Measurements from ENCODE around the gene ALKBH5. TPM values are rescaled to one million over a fixed set of nuclear protein-coding genes. Genes with fewer than 3 reads are reported as not detected.

The ALKBH5 gene
- total RNA-seq, 1 experiment from 2014 or later: 97.8 TPM

DNA sequence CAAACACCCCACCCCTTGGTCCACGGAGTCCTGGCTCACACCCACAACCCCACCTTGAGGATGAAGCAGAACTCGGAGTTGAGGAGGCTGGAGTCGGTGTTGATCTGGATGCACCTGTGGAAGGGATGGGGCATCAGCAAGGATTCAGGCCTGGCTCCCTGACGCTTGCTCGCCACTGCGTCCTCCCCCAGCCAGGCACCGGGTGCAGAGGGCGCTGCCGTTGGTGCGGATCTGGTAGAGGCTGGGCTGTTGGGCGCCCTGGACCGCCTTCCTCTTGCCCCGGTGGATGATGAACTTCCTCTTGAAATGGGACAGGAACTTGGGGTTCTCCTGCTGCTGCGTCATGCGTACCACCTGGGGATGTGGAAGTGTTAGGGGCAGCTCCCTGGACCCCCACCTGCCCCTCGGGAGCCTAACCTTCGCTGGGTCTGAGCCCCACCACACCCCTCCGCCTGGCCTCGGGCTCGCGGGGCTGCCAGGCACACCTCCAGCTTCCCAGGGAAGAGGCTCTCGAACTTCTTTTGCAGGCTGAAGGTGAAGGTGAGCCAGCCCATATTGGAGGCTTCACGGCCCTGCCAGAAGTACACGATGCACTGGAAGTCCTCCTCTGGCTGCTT, 62.6 kb downstream of the ALKBH5 start:
- TF ChIP-seq ZFX (IDR thresholded peaks at IDR 0.05): no peak
- no peak for TF ChIP-seq SRF (IDR thresholded peaks at IDR 0.05; ENCODE audit: low read depth)
- TF ChIP-seq, protein P1, sequence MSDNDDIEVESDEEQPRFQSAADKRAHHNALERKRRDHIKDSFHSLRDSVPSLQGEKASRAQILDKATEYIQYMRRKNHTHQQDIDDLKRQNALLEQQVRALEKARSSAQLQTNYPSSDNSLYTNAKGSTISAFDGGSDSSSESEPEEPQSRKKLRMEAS (IDR thresholded peaks at IDR 0.05): no peak
- TF ChIP-seq, protein P2, sequence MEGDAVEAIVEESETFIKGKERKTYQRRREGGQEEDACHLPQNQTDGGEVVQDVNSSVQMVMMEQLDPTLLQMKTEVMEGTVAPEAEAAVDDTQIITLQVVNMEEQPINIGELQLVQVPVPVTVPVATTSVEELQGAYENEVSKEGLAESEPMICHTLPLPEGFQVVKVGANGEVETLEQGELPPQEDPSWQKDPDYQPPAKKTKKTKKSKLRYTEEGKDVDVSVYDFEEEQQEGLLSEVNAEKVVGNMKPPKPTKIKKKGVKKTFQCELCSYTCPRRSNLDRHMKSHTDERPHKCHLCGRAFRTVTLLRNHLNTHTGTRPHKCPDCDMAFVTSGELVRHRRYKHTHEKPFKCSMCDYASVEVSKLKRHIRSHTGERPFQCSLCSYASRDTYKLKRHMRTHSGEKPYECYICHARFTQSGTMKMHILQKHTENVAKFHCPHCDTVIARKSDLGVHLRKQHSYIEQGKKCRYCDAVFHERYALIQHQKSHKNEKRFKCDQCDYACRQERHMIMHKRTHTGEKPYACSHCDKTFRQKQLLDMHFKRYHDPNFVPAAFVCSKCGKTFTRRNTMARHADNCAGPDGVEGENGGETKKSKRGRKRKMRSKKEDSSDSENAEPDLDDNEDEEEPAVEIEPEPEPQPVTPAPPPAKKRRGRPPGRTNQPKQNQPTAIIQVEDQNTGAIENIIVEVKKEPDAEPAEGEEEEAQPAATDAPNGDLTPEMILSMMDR (IDR thresholded peaks at IDR 0.05 in 2 of 3, conservative IDR thresholded peaks at IDR 0.05 in 1 of 3; ENCODE audit: borderline replicate concordance in 1 of 3, insufficient read depth in 1 of 3, low read depth in 2 of 3, low read length in 2 of 3): no peak
- no peak for TF ChIP-seq EZH2phosphoT487 (IDR thresholded peaks at IDR 0.05; ENCODE audit: borderline replicate concordance)
- TF ChIP-seq CBX3 (IDR thresholded peaks at IDR 0.05; ENCODE audit: low read depth): no peak
- TF ChIP-seq RAD21 (IDR thresholded peaks at IDR 0.05; ENCODE audit: low read depth): no peak
- TF ChIP-seq EGR1 (IDR thresholded peaks at IDR 0.05; ENCODE audit: low read depth): no peak
- TF ChIP-seq TCF7L2 (IDR thresholded peaks at IDR 0.05; ENCODE audit: borderline replicate concordance, extremely low read depth, insufficient read depth, insufficient read length): no peak
- no peak for TF ChIP-seq JUND (IDR thresholded peaks at IDR 0.05)
- TF ChIP-seq, protein P3, sequence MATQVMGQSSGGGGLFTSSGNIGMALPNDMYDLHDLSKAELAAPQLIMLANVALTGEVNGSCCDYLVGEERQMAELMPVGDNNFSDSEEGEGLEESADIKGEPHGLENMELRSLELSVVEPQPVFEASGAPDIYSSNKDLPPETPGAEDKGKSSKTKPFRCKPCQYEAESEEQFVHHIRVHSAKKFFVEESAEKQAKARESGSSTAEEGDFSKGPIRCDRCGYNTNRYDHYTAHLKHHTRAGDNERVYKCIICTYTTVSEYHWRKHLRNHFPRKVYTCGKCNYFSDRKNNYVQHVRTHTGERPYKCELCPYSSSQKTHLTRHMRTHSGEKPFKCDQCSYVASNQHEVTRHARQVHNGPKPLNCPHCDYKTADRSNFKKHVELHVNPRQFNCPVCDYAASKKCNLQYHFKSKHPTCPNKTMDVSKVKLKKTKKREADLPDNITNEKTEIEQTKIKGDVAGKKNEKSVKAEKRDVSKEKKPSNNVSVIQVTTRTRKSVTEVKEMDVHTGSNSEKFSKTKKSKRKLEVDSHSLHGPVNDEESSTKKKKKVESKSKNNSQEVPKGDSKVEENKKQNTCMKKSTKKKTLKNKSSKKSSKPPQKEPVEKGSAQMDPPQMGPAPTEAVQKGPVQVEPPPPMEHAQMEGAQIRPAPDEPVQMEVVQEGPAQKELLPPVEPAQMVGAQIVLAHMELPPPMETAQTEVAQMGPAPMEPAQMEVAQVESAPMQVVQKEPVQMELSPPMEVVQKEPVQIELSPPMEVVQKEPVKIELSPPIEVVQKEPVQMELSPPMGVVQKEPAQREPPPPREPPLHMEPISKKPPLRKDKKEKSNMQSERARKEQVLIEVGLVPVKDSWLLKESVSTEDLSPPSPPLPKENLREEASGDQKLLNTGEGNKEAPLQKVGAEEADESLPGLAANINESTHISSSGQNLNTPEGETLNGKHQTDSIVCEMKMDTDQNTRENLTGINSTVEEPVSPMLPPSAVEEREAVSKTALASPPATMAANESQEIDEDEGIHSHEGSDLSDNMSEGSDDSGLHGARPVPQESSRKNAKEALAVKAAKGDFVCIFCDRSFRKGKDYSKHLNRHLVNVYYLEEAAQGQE (IDR thresholded peaks at IDR 0.05; ENCODE audit: low read depth): no peak
- no peak for TF ChIP-seq POLR2A (IDR thresholded peaks at IDR 0.05; ENCODE audit: borderline replicate concordance, extremely low read depth, insufficient read depth, insufficient read length)
- no peak for TF ChIP-seq SP1 (IDR thresholded peaks at IDR 0.05; ENCODE audit: low read depth)
- TF ChIP-seq CEBPB (IDR thresholded peaks at IDR 0.05; ENCODE audit: low read depth): no peak
- Histone ChIP-seq H3K79me2 (ENCODE audit: insufficient read depth, low read length) (no peaks in the 10 kb centered on the region), H4K20me1 (ENCODE audit: insufficient read depth) (peaks cover 6% of the 10 kb centered on the region; the same call in 1 of the 2 replicates), H3K9me3 (ENCODE audit: control insufficient read depth in 1 of 2, insufficient read depth in 1 of 2, low read depth in 1 of 2, low read length in 2 of 2) (no peaks in the 10 kb centered on the region), H3K27me3 (ENCODE audit: insufficient read depth, low read length) (no peaks in the 10 kb centered on the region), H3K4me2 (ENCODE audit: low read length) (no peak overlapping the region), H3K36me3 (ENCODE audit: control insufficient read depth in 1 of 2, insufficient read depth in 2 of 2, low read length in 2 of 2) (peaks cover 17 to 42% of the 10 kb centered on the region in 2 experiments), H3K27ac (ENCODE audit: low read depth, low read length) (peak overlapping the region; percentile 18; the same call in 1 of the 2 replicates), H3K9ac (ENCODE audit: low read length) (no peak overlapping the region), H2AFZ (ENCODE audit: low read depth, low read length, poor library complexity, severe bottlenecking) (no peak overlapping the region), H3K9me2 (ENCODE audit: insufficient read depth) (no peaks in the 10 kb centered on the region), H3K4me3 (replicated peaks in 1 of 2; ENCODE audit: low read depth in 1 of 2, low read length in 2 of 2) (no peak overlapping the region), H3K4me1 (ENCODE audit: control insufficient read depth in 1 of 2, insufficient read depth in 2 of 2, low read length in 2 of 2) (peaks cover 0 to 12% of the 10 kb centered on the region in 2 experiments; a peak in 2 of 4 replicates)
- CTCF ChIA-PET: no interaction called here
- no TSS peak for BruUV-seq (replicated peaks)
- DNase-seq (ENCODE audit: low read depth, low spot score) (no peak), ATAC-seq (no peak)
- RAD21 ChIA-PET (ENCODE audit: low non-redundant PET in 1 of 2, low total read pairs in 2 of 2, uncharacterized antibody in 2 of 2, unreplicated experiment in 2 of 2): no interaction called here
- POLR2A ChIA-PET: no interaction called here
- intact Hi-C loops (cut with micrococcal nuclease): no loop called here
